Measurements from ENCODE around the gene MORN1. TPM values are rescaled to one million over a fixed set of nuclear protein-coding genes. Genes with fewer than 3 reads are reported as not detected.

Gene MORN1
- total RNA-seq, 2 experiments from 2014 or later, result 6.2 to 7.9 TPM

GRCh38 chr1:2315674-2316450 is 75.5 kb downstream of the MORN1 start:
- H3K4me3 Mint-ChIP-seq, result peak overlapping the region; percentile 53
- ATAC-seq (no peak), DNase-seq (no peak)
- POLR2A ChIA-PET, result interaction anchor here (1.0 kb wide), 2 partner anchors 86 to 117 kb away, joined by 3 to 4 read pairs; no protein-coding TSS in a partner anchor
- H3K9me3 Mint-ChIP-seq (ENCODE audit: insufficient read depth), result no peaks in the 10 kb centered on the region
- H3K27me3 Mint-ChIP-seq (ENCODE audit: low read depth), result no peaks in the 10 kb centered on the region
- peak overlapping the region; percentile 52 for H3K27ac Mint-ChIP-seq
- CTCF ChIA-PET, result interaction anchor here (0.9 to 4.5 kb wide), 10 partner anchors 12 to 121 kb away, joined by 3 to 36 read pairs (median 7); partner anchors contain the start of gene FAAP20
- H3K4me1 Mint-ChIP-seq (ENCODE audit: low read depth), result peaks cover 27% of the 10 kb centered on the region
- no peaks in the 10 kb centered on the region for H3K36me3 Mint-ChIP-seq (ENCODE audit: low read depth)

GRCh38 chr1:2314803-2315673 is 76.3 kb downstream of the MORN1 start:
- peak; percentile 63 for DNase-seq
- Mint-ChIP-seq H3K36me3 (ENCODE audit: low read depth) (no peaks in the 10 kb centered on the region), H3K27me3 (ENCODE audit: low read depth) (no peaks in the 10 kb centered on the region), H3K4me1 (ENCODE audit: low read depth) (peaks cover 27% of the 10 kb centered on the region), H3K4me3 (peak overlapping the region; percentile 53), H3K9me3 (ENCODE audit: insufficient read depth) (no peaks in the 10 kb centered on the region), H3K27ac (peak overlapping the region; percentile 52)
- ChIA-PET POLR2A (interaction anchor here (1.0 kb wide), 2 partner anchors 85 to 116 kb away, joined by 3 to 4 read pairs; no protein-coding TSS in a partner anchor), CTCF (interaction anchor here (0.9 to 4.5 kb wide), 10 partner anchors 12 to 120 kb away, joined by 3 to 36 read pairs (median 7); partner anchors contain the start of gene FAAP20)
- peak; percentile 37 for ATAC-seq

GRCh38 chr1:2314273-2314802 is 77.0 kb downstream of the MORN1 start:
- Mint-ChIP-seq H3K27me3 (ENCODE audit: low read depth) (no peaks in the 10 kb centered on the region), H3K9me3 (ENCODE audit: insufficient read depth) (no peaks in the 10 kb centered on the region), H3K4me3 (no peak overlapping the region), H3K36me3 (ENCODE audit: low read depth) (no peaks in the 10 kb centered on the region), H3K4me1 (ENCODE audit: low read depth) (peaks cover 27% of the 10 kb centered on the region), H3K27ac (no peak overlapping the region)
- ATAC-seq (peak; percentile 17), DNase-seq (no peak)
- ChIA-PET CTCF (interaction anchor here (2.9 to 4.5 kb wide), 3 partner anchors 13 to 119 kb away, joined by 13 to 36 read pairs (median 32); partner anchors contain the start of gene FAAP20), POLR2A (interaction anchor here (1.1 kb wide), 1 partner anchor 13 kb away, joined by 5 read pairs; no protein-coding TSS in a partner anchor)

DNA sequence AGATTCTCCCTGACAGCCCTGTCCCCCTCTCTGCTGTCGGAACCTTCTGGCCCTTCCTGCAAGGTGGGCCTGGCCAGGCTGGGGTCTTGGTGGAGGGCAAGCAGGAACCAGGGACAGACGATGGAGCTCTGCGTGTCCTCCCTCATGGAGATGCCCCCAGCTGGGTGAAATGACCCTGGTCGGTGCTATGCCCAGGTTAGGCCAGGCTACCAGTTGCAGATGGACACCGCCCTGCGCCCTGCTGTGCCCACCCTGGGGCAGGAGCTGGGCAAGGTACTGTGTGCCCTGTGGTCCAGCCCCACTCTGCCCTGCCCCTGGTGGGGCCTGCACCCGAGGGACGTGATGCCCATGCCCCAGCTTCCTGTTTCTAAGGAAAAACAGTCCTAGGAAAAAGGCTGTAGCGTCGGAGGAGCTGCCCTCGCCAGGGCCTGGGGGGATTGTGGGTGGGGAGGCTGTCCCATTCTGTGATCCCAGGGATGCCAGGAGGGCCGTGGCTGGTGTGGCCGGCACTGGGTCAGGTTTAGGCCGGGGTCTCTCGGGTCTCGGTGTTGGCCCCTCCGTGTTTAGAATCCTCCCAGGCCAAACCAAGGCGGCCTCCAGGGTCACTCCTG is 77.6 kb downstream of the MORN1 start:
- H3K9me3 Mint-ChIP-seq (ENCODE audit: insufficient read depth), result no peaks in the 10 kb centered on the region
- DNase-seq, result no peak
- peaks cover 22% of the 10 kb centered on the region for H3K4me1 Mint-ChIP-seq (ENCODE audit: low read depth)

GRCh38 chr1:2312515-2313301 is 78.6 kb downstream of the MORN1 start:
- H3K4me1 Mint-ChIP-seq (ENCODE audit: low read depth), result peaks cover 22% of the 10 kb centered on the region
- peak overlapping the region; percentile 11 for H3K27ac Mint-ChIP-seq
- ChIA-PET POLR2A (interaction anchor here (0.6 to 1.5 kb wide), 4 partner anchors 12 to 871 kb away, joined by 3 to 5 read pairs (median 4); partner anchors contain the start of gene FAAP20), CTCF (interaction anchor here (0.6 to 1.8 kb wide), 9 partner anchors 9 to 172 kb away, joined by 3 to 11 read pairs (median 3); partner anchors contain the start of gene FAAP20)
- no peaks in the 10 kb centered on the region for H3K27me3 Mint-ChIP-seq (ENCODE audit: low read depth)
- no peaks in the 10 kb centered on the region for H3K9me3 Mint-ChIP-seq (ENCODE audit: insufficient read depth)
- H3K4me3 Mint-ChIP-seq, result no peak overlapping the region
- peaks cover 12% of the 10 kb centered on the region for H3K36me3 Mint-ChIP-seq (ENCODE audit: low read depth)
- ATAC-seq (no peak), DNase-seq (no peak)

More for the DNA sequence above, 77.6 kb downstream of the MORN1 start:
- Mint-ChIP-seq H3K27me3 (ENCODE audit: low read depth) (no peaks in the 10 kb centered on the region), H3K27ac (no peak overlapping the region), H3K36me3 (ENCODE audit: low read depth) (peaks cover 3% of the 10 kb centered on the region), H3K4me3 (peak overlapping the region; percentile 22)
- POLR2A ChIA-PET, result interaction anchor here (0.8 to 1.1 kb wide), 2 partner anchors 13 to 119 kb away, joined by 3 to 5 read pairs; partner anchors contain the start of gene FAAP20
- no peak for ATAC-seq
- CTCF ChIA-PET, result interaction anchor here (3.1 to 4.5 kb wide), 2 partner anchors 13 to 118 kb away, joined by 13 to 36 read pairs; partner anchors contain the start of gene FAAP20

GRCh38 chr1:2312160-2312514 is 79.2 kb downstream of the MORN1 start:
- Mint-ChIP-seq H3K4me1 (ENCODE audit: low read depth) (peaks cover 24% of the 10 kb centered on the region), H3K36me3 (ENCODE audit: low read depth) (peaks cover 15% of the 10 kb centered on the region), H3K4me3 (no peak overlapping the region), H3K9me3 (ENCODE audit: insufficient read depth) (no peaks in the 10 kb centered on the region), H3K27me3 (ENCODE audit: low read depth) (no peaks in the 10 kb centered on the region), H3K27ac (peak overlapping the region; percentile 43)
- POLR2A ChIA-PET, result interaction anchor here (0.6 to 1.5 kb wide), 4 partner anchors 11 to 871 kb away, joined by 3 to 5 read pairs (median 4); no protein-coding TSS in a partner anchor
- DNase-seq (no peak), ATAC-seq (no peak)
- CTCF ChIA-PET, result interaction anchor here (0.6 to 1.8 kb wide), 9 partner anchors 9 to 172 kb away, joined by 3 to 11 read pairs (median 3); partner anchors contain the start of gene FAAP20

DNA sequence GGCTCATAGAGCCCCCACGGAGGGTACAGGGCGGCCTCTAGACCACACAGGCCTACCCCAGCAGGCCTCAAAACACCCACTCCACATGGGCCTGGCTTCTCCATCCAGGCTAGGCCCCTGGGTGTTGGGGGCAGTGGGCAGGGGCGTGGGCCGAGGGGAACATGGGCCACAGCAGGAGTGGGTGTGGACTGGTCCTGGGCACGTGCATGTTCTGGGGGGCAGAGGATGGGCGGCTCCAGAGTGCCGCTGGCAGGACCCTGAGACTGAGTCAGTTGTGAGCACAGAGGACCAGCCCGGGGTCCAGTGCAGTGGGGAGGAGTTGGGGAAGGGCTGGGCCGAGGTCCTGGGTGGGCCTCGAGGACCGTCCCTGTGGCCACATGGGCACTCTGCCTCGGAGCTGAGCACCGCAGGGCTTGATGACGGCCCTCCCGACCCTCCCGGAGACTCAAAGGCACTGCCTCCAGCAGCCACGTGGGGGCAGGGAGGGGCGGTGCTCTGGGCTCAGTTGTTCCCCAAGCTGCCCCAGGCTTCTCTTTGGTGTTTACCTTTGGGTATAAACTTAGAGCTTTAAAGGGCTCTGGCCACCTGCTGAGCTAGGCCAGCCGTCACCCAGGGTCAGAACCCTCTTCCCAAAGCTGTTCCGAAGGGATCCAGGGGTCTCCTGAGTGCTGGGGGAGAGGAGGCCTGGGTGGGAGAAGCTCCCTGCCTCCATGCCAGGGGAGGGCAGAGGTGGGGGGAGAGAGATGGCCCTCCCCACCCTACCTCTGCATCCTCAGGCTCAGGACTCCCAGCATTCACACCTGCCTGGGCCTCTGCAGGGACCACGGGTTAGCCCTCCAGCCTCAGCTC is 79.9 kb downstream of the MORN1 start:
- ATAC-seq (peak; percentile 51), DNase-seq (peak; percentile 66)
- CTCF ChIA-PET, result interaction anchor here (0.6 to 1.8 kb wide), 10 partner anchors 8 to 171 kb away, joined by 3 to 11 read pairs (median 4); partner anchors contain the start of gene FAAP20
- POLR2A ChIA-PET, result interaction anchor here (0.6 to 1.5 kb wide), 6 partner anchors 10 to 870 kb away, joined by 3 to 5 read pairs (median 4); partner anchors contain the start of gene FAAP20
- H3K27me3 Mint-ChIP-seq (ENCODE audit: low read depth), result no peaks in the 10 kb centered on the region
- no peak overlapping the region for H3K4me3 Mint-ChIP-seq
- peaks cover 19% of the 10 kb centered on the region for H3K36me3 Mint-ChIP-seq (ENCODE audit: low read depth)
- peak overlapping the region; percentile 43 for H3K27ac Mint-ChIP-seq
- peaks cover 24% of the 10 kb centered on the region for H3K4me1 Mint-ChIP-seq (ENCODE audit: low read depth)
- no peaks in the 10 kb centered on the region for H3K9me3 Mint-ChIP-seq (ENCODE audit: insufficient read depth)

DNA sequence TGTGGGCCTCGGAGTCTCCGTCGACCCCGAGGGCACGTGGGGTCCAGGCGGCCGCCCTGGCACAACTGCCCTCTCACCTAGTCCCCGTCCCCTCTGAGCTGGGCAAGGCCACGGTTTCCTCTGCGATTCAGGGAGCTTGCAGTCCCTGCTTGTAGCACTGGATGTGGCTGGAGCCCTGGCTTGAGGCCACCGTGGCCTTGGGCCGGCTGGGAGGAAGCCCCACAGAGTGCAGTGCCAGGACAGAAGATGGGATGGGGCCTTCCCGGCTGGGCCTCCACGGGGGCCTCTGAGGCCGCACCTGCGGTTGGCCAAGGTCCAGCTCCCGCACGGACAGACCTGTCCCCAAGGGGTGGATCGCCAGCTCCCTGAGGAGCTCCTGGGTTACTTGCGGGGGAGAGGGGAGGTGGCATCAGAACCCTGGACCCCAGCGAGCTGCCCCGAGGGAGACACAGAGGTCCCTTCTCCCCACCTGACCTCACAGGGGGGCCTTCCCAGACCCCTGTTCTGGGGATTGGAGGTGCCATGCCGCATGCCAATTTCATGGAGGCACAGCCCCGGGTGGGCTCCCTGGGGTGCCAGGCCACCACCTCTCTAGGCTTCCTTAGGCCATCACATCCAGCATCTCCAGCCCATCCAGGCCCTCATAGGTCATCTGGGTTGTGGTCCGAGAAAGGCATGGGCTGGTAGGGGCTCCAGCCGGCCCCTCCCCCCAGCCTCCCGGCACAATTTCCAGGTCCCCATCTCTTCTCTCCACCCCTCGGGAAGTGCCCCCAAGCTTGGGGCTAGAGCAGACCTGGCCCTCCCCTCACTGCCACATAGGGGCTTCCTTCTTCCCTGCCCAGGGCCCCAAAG is 80.8 kb downstream of the MORN1 start:
- ChIA-PET POLR2A (interaction anchor here (0.9 to 1.5 kb wide), 3 partner anchors 9 to 116 kb away, joined by 3 to 5 read pairs (median 3); partner anchors contain the start of gene FAAP20), CTCF (interaction anchor here (1.7 kb wide), 1 partner anchor 116 kb away, joined by 7 read pairs; the partner anchor contains the start of gene FAAP20)
- Mint-ChIP-seq H3K36me3 (ENCODE audit: low read depth) (peaks cover 23% of the 10 kb centered on the region), H3K4me1 (ENCODE audit: low read depth) (peaks cover 20% of the 10 kb centered on the region), H3K27ac (no peak overlapping the region), H3K9me3 (ENCODE audit: insufficient read depth) (no peaks in the 10 kb centered on the region), H3K27me3 (ENCODE audit: low read depth) (no peaks in the 10 kb centered on the region), H3K4me3 (no peak overlapping the region)
- no peak for ATAC-seq
- no peak for DNase-seq

GRCh38 chr1:2308844-2309243 is 82.5 kb downstream of the MORN1 start:
- H3K27ac Mint-ChIP-seq, result no peak overlapping the region
- H3K4me1 Mint-ChIP-seq (ENCODE audit: low read depth), result peaks cover 17% of the 10 kb centered on the region
- ATAC-seq (no peak), DNase-seq (no peak)
- H3K4me3 Mint-ChIP-seq, result no peak overlapping the region
- POLR2A ChIA-PET, result no interaction called here
- H3K9me3 Mint-ChIP-seq (ENCODE audit: insufficient read depth), result no peaks in the 10 kb centered on the region
- H3K36me3 Mint-ChIP-seq (ENCODE audit: low read depth), result peaks cover 31% of the 10 kb centered on the region
- CTCF ChIA-PET, result no interaction called here
- H3K27me3 Mint-ChIP-seq (ENCODE audit: low read depth), result no peaks in the 10 kb centered on the region
